ENCODE data around the gene UBE2L6. TPM values are rescaled to one million over a fixed set of nuclear protein-coding genes. Genes with fewer than 3 reads are reported as not detected.
A peak's percentile ranks its signal among the peaks of the same experiment; 100 is the strongest.

The UBE2L6 gene
- total RNA-seq, result 10 to 100 TPM in 1 of 2 donors, 1 to 10 TPM in 1; 8.1 to 22.5 TPM

DNA sequence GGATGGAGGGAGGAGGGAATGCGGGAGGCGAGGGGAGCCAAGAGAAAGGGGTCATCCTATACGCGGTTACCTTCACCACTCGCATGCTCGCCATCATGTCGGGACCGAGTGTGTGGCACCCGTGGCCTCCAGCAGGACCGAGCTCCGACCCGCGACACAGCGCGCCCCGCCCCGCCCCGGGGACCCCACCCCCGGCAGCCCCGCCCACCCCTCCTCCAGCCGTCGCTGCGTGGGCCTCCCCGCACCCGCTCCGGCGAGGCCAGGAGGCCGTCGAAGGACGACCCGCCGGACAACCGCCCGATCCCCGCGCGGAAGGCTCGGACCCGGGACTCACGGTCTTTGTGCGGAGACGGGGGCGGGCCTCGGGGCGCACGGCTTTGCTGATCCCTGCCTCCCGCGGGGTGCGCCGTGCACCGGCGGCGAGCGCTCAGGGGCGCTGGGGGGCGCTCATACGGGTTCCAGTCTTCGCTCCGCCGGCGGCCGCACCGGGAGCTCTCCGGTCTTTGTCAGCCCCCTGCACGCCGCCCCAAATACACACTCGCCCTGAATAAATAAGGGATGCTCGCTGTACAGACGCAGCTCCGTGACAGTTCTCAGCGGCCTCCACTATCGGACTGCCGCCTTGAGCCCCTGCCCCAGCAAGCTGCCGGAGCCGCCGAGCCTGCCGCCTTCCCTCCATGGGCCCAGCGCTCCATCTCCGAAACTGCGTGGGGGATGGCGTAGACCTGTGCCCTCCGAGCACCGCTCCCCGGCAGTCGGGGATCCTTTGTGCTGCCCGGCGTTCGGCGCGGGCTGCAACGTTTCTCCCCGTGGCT is at the start of gene UBE2L6:
Gene UBE2L6 (minus strand): TSS at position 158 of the 815 bp plus-strand sequence. CDS start 61 bp downstream, at position 97.
- no peaks in the 10 kb centered on the region for H3K27me3 ChIP-seq
- peaks cover 0 to 26% of the 10 kb centered on the region in 2 donors for H3K4me1 ChIP-seq

DNA sequence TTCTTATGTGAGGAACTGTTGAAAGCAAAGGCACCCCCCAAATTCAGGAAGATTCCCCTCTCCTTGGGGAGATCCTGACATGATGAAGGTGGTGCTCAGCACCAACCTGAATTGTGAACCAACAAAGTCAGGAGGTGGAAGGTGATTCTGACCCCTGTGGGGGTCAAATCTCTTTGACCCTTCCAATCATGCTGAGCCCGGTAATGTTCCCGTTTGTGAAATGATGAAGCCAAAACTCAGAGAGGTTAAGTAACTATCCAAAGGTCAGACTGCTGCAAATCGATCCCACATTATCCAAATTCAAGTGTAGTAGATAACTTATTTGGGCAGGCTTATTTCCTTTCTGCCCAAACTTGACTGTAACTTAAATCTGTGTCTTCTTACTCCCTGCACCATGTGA is 49.1 kb upstream of the UBE2L6 start:
- no peak overlapping the region for H3K27ac ChIP-seq
- peaks cover 0 to 7% of the 10 kb centered on the region in 2 donors for H3K9me3 ChIP-seq
- no peak for DNase-seq (ENCODE audit: low spot score)
- no peaks in the 10 kb centered on the region for H3K4me1 ChIP-seq
- H3K36me3 ChIP-seq, result peaks cover 37% of the 10 kb centered on the region
- H3K4me3 ChIP-seq, result no peak overlapping the region
- TF ChIP-seq CTCF (IDR thresholded peaks at IDR 0.05), result no peak
- H3K27me3 ChIP-seq, result no peaks in the 10 kb centered on the region

More for the DNA sequence above, at the start of gene UBE2L6:
- peak in 1 of 2 donors; percentile 90 for TF ChIP-seq CTCF (IDR thresholded peaks at IDR 0.05)
- Histone ChIP-seq H3K4me3 (peak within 1 kb of the TSS; percentile 53 to 89), H3K36me3 (no peaks in the 10 kb centered on the region), H3K9me3 (no peaks in the 10 kb centered on the region), H3K27ac (peak within 1 kb of the TSS; percentile 80 to 83)
- DNase-seq (ENCODE audit: low spot score), result no peak

DNA sequence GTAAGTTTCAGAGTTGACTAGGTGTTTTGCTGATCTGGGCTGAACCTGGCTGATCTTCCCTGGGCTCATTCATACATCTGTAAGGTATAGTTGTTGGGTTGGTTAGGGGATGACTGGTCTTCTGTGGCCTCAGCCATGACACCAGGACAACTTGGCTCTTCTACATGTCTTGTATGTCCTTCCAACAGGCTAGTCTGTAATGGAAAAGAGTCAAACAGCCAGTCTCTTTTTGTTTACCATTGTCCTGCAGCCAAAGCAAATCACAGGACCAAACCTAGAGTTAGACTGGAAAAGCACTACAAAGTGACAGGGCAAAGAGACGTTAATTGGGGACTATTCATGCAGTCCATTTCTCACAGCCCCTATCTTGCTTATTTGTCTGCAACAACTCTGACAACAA is 47.8 kb upstream of the UBE2L6 start:
- no peak for DNase-seq (ENCODE audit: low spot score)
- no peak overlapping the region for H3K27ac ChIP-seq
- peaks cover 0 to 7% of the 10 kb centered on the region in 2 donors for H3K9me3 ChIP-seq
- no peaks in the 10 kb centered on the region for H3K27me3 ChIP-seq
- no peak overlapping the region for H3K4me3 ChIP-seq
- no peaks in the 10 kb centered on the region for H3K4me1 ChIP-seq
- peaks cover 47% of the 10 kb centered on the region for H3K36me3 ChIP-seq
- TF ChIP-seq CTCF (IDR thresholded peaks at IDR 0.05), result no peak

DNA sequence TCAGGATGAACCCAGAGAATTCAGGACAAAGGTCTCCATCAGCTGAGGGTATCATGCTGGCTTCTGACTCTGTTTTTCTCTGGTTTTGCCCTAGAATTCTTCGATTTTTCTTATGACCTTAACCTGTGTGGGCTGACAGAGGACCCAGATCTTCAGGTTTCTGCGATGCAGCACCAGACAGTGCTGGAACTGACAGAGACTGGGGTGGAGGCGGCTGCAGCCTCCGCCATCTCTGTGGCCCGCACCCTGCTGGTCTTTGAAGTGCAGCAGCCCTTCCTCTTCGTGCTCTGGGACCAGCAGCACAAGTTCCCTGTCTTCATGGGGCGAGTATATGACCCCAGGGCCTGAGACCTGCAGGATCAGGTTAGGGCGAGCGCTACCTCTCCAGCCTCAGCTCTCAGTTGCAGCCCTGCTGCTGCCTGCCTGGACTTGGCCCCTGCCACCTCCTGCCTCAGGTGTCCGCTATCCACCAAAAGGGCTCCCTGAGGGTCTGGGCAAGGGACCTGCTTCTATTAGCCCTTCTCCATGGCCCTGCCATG is 46.8 kb upstream of the UBE2L6 start:
- no peak for DNase-seq (ENCODE audit: low spot score)

DNA sequence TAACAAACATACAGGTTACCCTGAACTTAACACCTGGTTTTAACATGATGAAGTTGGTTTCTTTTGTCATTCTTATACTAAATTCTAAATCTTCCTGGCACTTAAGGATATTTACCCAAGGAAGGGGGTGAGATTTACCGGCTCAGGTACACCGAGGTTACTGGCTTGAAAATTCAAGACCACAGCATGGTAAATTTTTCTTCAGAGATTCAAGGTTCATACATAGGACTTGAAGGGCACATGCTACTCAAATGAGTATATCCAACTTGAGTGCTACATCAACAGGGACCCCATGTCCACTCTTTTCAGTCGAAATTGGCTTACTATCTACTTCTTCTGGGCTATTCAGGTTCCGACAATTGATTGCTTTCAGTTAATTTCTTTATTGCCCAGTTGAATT is 42.7 kb upstream of the UBE2L6 start:
- no peak overlapping the region for H3K4me3 ChIP-seq
- peaks cover 56% of the 10 kb centered on the region for H3K36me3 ChIP-seq
- H3K27me3 ChIP-seq, result no peaks in the 10 kb centered on the region

More for the DNA sequence above, 46.8 kb upstream of the UBE2L6 start:
- Histone ChIP-seq H3K4me1 (no peaks in the 10 kb centered on the region), H3K4me3 (no peak overlapping the region), H3K9me3 (no peaks in the 10 kb centered on the region), H3K27ac (no peak overlapping the region), H3K36me3 (peaks cover 49% of the 10 kb centered on the region), H3K27me3 (no peaks in the 10 kb centered on the region)
- TF ChIP-seq CTCF (IDR thresholded peaks at IDR 0.05), result no peak

More for the DNA sequence above, 42.7 kb upstream of the UBE2L6 start:
- H3K9me3 ChIP-seq, result no peaks in the 10 kb centered on the region
- TF ChIP-seq CTCF (IDR thresholded peaks at IDR 0.05), result no peak
- H3K27ac ChIP-seq, result no peak overlapping the region
- no peaks in the 10 kb centered on the region for H3K4me1 ChIP-seq
- DNase-seq (ENCODE audit: low spot score), result no peak

Data from right atrium auricular region (tissue), 2 donors.